HG02870 (cell line): ENCODE measurements around the gene SYT17.

Experiments
- ATAC-seq: cut with Tn5 transposase; IDR thresholded peaks from one replicate; pipeline ENCODE4 v1.9.1; 2021; ENCODE audit warnings: mild to moderate bottlenecking, moderate library complexity; ENCODE audit not compliant: unreplicated experiment

SYT17 gene

GRCh38 chr16:19245326-19245925 lies 77.4 kb downstream of the SYT17 start:
- ATAC-seq, result no peak

- no peak for ATAC-seq
Observed at GRCh38 chr16:19252904-19253303, 84.9 kb downstream of the SYT17 start.

- no peak for ATAC-seq
Observed at GRCh38 chr16:19254611-19255010, 86.6 kb downstream of the SYT17 start.

GRCh38 chr16:19264123-19264673 lies 96.2 kb downstream of the SYT17 start:
- ATAC-seq, result no peak

- no peak for ATAC-seq
Observed at GRCh38 chr16:19265380-19265930, 97.4 kb downstream of the SYT17 start.

- ATAC-seq, result no peak
Observed at GRCh38 chr16:19266774-19267173, 98.7 kb downstream of the SYT17 start.

GRCh38 chr16:19269098-19269497 lies 101.1 kb downstream of the SYT17 start:
- no peak for ATAC-seq

GRCh38 chr16:19274165-19274797 lies 106.2 kb downstream of the SYT17 start:
- no peak for ATAC-seq

GRCh38 chr16:19278403-19278802 lies 110.4 kb downstream of the SYT17 start:
- ATAC-seq, result no peak

GRCh38 chr16:19281246-19281645 lies 113.2 kb downstream of the SYT17 start:
- no peak for ATAC-seq

GRCh38 chr16:19282101-19282500 lies 114.1 kb downstream of the SYT17 start:
- no peak for ATAC-seq

- no peak for ATAC-seq
Observed at GRCh38 chr16:19283637-19284036, 115.6 kb downstream of the SYT17 start.

- ATAC-seq, result no peak
Observed at GRCh38 chr16:19284207-19284606, 116.2 kb downstream of the SYT17 start.

- no peak for ATAC-seq
Observed at GRCh38 chr16:19285431-19285830, 117.4 kb downstream of the SYT17 start, which contains the start of gene CLEC19A. Gene CLEC19A (plus strand): TSS chr16:19285731. CDS start chr16:19285852, 121 bp downstream.

- ATAC-seq, result no peak
Observed at GRCh38 chr16:19286827-19287226, 118.8 kb downstream of the SYT17 start.

- no peak for ATAC-seq
Observed at GRCh38 chr16:19287241-19287640, 119.2 kb downstream of the SYT17 start.

- no peak for ATAC-seq
Observed at GRCh38 chr16:19288872-19289799, 121.1 kb downstream of the SYT17 start.

- no peak for ATAC-seq
Observed at GRCh38 chr16:19289811-19290485, 121.9 kb downstream of the SYT17 start.

GRCh38 chr16:19290860-19291259 lies 122.8 kb downstream of the SYT17 start:
- no peak for ATAC-seq

- ATAC-seq, result no peak
Observed at GRCh38 chr16:19291475-19291874, 123.4 kb downstream of the SYT17 start.
